ENCODE results near the gene EPX. TPM values are rescaled to one million over a fixed set of nuclear protein-coding genes. Genes with fewer than 3 reads are reported as not detected.

Gene EPX
- total RNA-seq, 1 experiment from 2014 or later, result not detected

GRCh38 chr17:58181796-58182195 lies 10.7 kb upstream of the EPX start:
- Histone ChIP-seq H3K27ac (ENCODE audit: low read length) (no peak overlapping the region), H3K79me2 (ENCODE audit: low read length) (no peaks in the 10 kb centered on the region), H3K36me3 (ENCODE audit: low read depth, low read length) (no peaks in the 10 kb centered on the region), H2AFZ (ENCODE audit: low read length) (no peak overlapping the region), H3K4me3 (ENCODE audit: low read length) (no peak overlapping the region), H3F3A (ENCODE audit: low read length, unreplicated experiment) (no peaks in the 10 kb centered on the region), H3K9me2 (replicated peaks; ENCODE audit: low read length) (no peaks in the 10 kb centered on the region), H3K9me3 (ENCODE audit: low read length) (no peaks in the 10 kb centered on the region), H4K20me1 (ENCODE audit: low read length) (no peaks in the 10 kb centered on the region), H3K27me3 (ENCODE audit: low read length) (no peaks in the 10 kb centered on the region), H3K4me2 (ENCODE audit: low read length) (no peak overlapping the region), H3K9ac (ENCODE audit: low read length) (no peak overlapping the region), H3K4me1 (ENCODE audit: insufficient read depth, low read length) (peaks cover 8% of the 10 kb centered on the region)
- intact Hi-C loops (cut with micrococcal nuclease), result loop anchor here (10.0 kb wide), 1 partner anchor 577 kb away; no protein-coding TSS in a partner anchor
- ATAC-seq, result no peak
- POLR2A ChIA-PET (ENCODE audit: unreplicated experiment), result no interaction called here
- no TSS peak for BruUV-seq (replicated peaks)
- TF ChIP-seq CTCF (conservative IDR thresholded peaks at IDR 0.05; ENCODE audit: low read depth, low read length), result no peak
- TF ChIP-seq EZH2 (IDR thresholded peaks at IDR 0.05; ENCODE audit: low read length, unreplicated experiment), result no peak
- no peak for TF ChIP-seq EZH2phosphoT487 (IDR thresholded peaks at IDR 0.05; ENCODE audit: borderline replicate concordance, low read length)
- no peak for DNase-seq
- CTCF ChIA-PET, result no interaction called here

- Histone ChIP-seq H2AFZ (ENCODE audit: low read length) (no peak overlapping the region), H4K20me1 (ENCODE audit: low read length) (no peaks in the 10 kb centered on the region), H3K4me3 (ENCODE audit: low read length) (no peak overlapping the region), H3K9ac (ENCODE audit: low read length) (no peak overlapping the region), H3F3A (ENCODE audit: low read length, unreplicated experiment) (no peaks in the 10 kb centered on the region), H3K36me3 (ENCODE audit: low read depth, low read length) (no peaks in the 10 kb centered on the region), H3K27me3 (ENCODE audit: low read length) (peaks cover 8% of the 10 kb centered on the region; the same call in 1 of the 2 replicates), H3K9me3 (ENCODE audit: low read length) (no peaks in the 10 kb centered on the region), H3K27ac (ENCODE audit: low read length) (no peak overlapping the region), H3K9me2 (replicated peaks; ENCODE audit: low read length) (no peaks in the 10 kb centered on the region), H3K79me2 (ENCODE audit: low read length) (no peaks in the 10 kb centered on the region), H3K4me1 (ENCODE audit: insufficient read depth, low read length) (peaks cover 8% of the 10 kb centered on the region), H3K4me2 (ENCODE audit: low read length) (no peak overlapping the region)
- DNase-seq (no peak), ATAC-seq (no peak)
- BruUV-seq (replicated peaks), result no TSS peak
- ChIA-PET CTCF (no interaction called here), POLR2A (ENCODE audit: unreplicated experiment) (no interaction called here)
- no peak for TF ChIP-seq CTCF (conservative IDR thresholded peaks at IDR 0.05; ENCODE audit: low read depth, low read length)
- no peak for TF ChIP-seq EZH2 (IDR thresholded peaks at IDR 0.05; ENCODE audit: low read length, unreplicated experiment)
- TF ChIP-seq EZH2phosphoT487 (IDR thresholded peaks at IDR 0.05; ENCODE audit: borderline replicate concordance, low read length), result no peak
- intact Hi-C loops (cut with micrococcal nuclease), result loop anchor here (10.0 kb wide), 1 partner anchor 579 kb away; no protein-coding TSS in a partner anchor
Measured at GRCh38 chr17:58183514-58183913, 9.0 kb upstream of the EPX start.

DNA sequence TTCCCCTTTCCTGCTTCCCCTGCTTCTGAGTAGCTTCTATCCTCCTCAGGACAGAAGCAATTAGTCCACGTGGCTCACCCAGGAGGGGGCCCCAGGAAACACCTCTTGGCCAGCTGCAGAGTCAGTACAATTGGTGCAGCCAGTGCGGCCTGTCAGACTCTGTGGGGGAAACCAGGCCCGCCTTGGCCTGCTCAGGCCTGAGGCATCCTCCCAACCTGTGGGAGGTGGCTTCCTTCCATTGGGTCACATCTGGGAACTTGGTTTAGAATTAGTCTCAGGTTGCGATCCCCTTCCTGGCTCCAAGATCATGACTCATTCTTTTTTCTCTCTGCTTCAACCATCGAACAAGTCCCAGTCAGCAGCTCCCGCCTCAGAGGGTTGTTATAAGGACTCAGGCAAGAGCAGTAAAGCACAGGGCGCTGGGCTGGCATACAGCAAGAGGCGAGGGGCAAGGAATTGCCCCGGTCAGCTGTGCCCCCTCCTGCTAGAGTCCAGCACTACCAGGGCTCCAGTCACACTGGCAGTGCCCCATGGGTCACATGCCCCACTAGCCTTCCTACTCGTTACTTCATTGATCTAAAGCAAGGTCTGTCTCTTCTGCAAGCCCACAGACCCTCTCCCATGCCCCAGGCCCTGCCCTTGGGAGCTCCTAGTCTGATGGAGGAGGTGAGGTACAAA lies 8.1 kb upstream of the EPX start:
- ChIA-PET POLR2A (ENCODE audit: unreplicated experiment) (no interaction called here), CTCF (interaction anchor here (0.9 kb wide), 1 partner anchor 12 kb away, joined by 5 read pairs; no protein-coding TSS in a partner anchor)
- H3K4me1 ChIP-seq (ENCODE audit: insufficient read depth, low read length), result peaks cover 12% of the 10 kb centered on the region
- H3K4me2 ChIP-seq (ENCODE audit: low read length), result peak overlapping the region; percentile 16; the same call in 1 of the 2 replicates
- no peaks in the 10 kb centered on the region for H3F3A ChIP-seq (ENCODE audit: low read length, unreplicated experiment)
- no peaks in the 10 kb centered on the region for H3K79me2 ChIP-seq (ENCODE audit: low read length)
- no peak overlapping the region for H3K9ac ChIP-seq (ENCODE audit: low read length)
- no peaks in the 10 kb centered on the region for H3K9me3 ChIP-seq (ENCODE audit: low read length)
- no peak overlapping the region; the same call in 1 of the 2 replicates for H2AFZ ChIP-seq (ENCODE audit: low read length)
- TF ChIP-seq EZH2 (IDR thresholded peaks at IDR 0.05; ENCODE audit: low read length, unreplicated experiment) (no peak), EZH2phosphoT487 (IDR thresholded peaks at IDR 0.05; ENCODE audit: borderline replicate concordance, low read length) (no peak), CTCF (conservative IDR thresholded peaks at IDR 0.05; ENCODE audit: low read depth, low read length) (no peak)
- BruUV-seq (replicated peaks), result no TSS peak
- intact Hi-C loops (cut with micrococcal nuclease), result loop anchor here (10.0 kb wide), 1 partner anchor 580 kb away; no protein-coding TSS in a partner anchor
- H3K27me3 ChIP-seq (ENCODE audit: low read length), result peaks cover 8% of the 10 kb centered on the region; the same call in 1 of the 2 replicates
- H3K27ac ChIP-seq (ENCODE audit: low read length), result no peak overlapping the region
- H4K20me1 ChIP-seq (ENCODE audit: low read length), result no peaks in the 10 kb centered on the region
- no peaks in the 10 kb centered on the region for H3K36me3 ChIP-seq (ENCODE audit: low read depth, low read length)
- H3K9me2 ChIP-seq (replicated peaks; ENCODE audit: low read length), result no peaks in the 10 kb centered on the region
- peak; percentile 81 for DNase-seq
- H3K4me3 ChIP-seq (ENCODE audit: low read length), result no peak overlapping the region
- ATAC-seq, result peak; percentile 89
